HepG2 (cell line): ENCODE results near the gene BMP8B. TPM values are rescaled to one million over a fixed set of nuclear protein-coding genes. Genes with fewer than 3 reads are reported as not detected.
"Not testable (repeated sequence)": the region's sequence is repeated elsewhere in the genome, so short reads cannot be mapped to it uniquely, and the experiment has no call there.

Source experiments
- ATAC-seq: fragments of 200-7000 bp; cut with Tn5 transposase; 3 replicates; pipeline ENCODE4 v1.9.1; 2020; ENCODE audit warnings: mild to moderate bottlenecking, moderate library complexity
- BruUV-seq: library from RNA; stranded (reverse); fragments of 400-500 nt; replicated peaks from 2 replicates; lab custom pipeline; 2021; lab: Mats Ljungman, UMichigan
- CTCF ChIA-PET: fragments of 300-600 bp; formaldehyde crosslinking; extraction: SDS; loops from one replicate; lab custom pipeline; 2021; ENCODE audit warnings: low total read pairs, inconsistent platforms, low intra/inter-chr PET ratio; lab: Yijun Ruan, JAX
- POLR2A ChIA-PET: fragments of 350-600 bp; sonication (Branson Sonifier 250); formaldehyde crosslinking; loops from one replicate; lab custom pipeline; 2020; ENCODE audit warnings: antibody characterized with exemption, inconsistent platforms; lab: Yijun Ruan, JAX
- DNase-seq: peaks from one replicate; pipeline ENCODE4 v3.0.0-alpha.2; 2015; ENCODE audit warnings: low spot score
- FAIRE-seq: peaks from 3 replicates; lab custom pipeline; 2011; peaks lifted over from hg19 to GRCh38; lab: Jason Lieb, UNC
- H2AFZ ChIP-seq: one replicate; pipeline ENCODE4 v1.6.1; 2011; ENCODE audit warnings: low read length, inconsistent platforms
- H3K27ac ChIP-seq: fragments of 300-600 bp; 3 replicates; pipeline ENCODE4 v1.8.0; 2011; ENCODE audit warnings: mixed run types, mild to moderate bottlenecking, mixed read lengths, low read length, inconsistent platforms; ENCODE audit not compliant: insufficient read depth; ENCODE audit errors: extremely low read length
- H3K27me3 ChIP-seq, 2 experiments: fragments of 200-600 bp in 1 of 2; 2 replicates in 1 of 2; 3 replicates in 1 of 2; pipeline versions ENCODE4 v1.6.0 to v1.8.0; 2011; ENCODE audit warnings: low read length in 2 of 2, mild to moderate bottlenecking in 2 of 2, moderate library complexity in 2 of 2, inconsistent platforms in 1 of 2; ENCODE audit not compliant: insufficient read depth in 2 of 2, control insufficient read depth in 1 of 2
- H3K36me3 ChIP-seq, 2 experiments: fragments of 200-600 bp in 1 of 2; replicated peaks in 1 of 2; 2 replicates in 1 of 2; 3 replicates in 1 of 2; pipeline versions ENCODE4 v1.5.1 to v1.8.0; 2011; ENCODE audit warnings: low read length in 2 of 2, inconsistent platforms in 1 of 2; ENCODE audit not compliant: insufficient read depth in 2 of 2, control insufficient read depth in 1 of 2
- H3K4me1 ChIP-seq: 2 replicates; pipeline ENCODE4 v1.5.1; 2012; ENCODE audit warnings: low read length, inconsistent platforms; ENCODE audit not compliant: insufficient read depth
- H3K4me2 ChIP-seq: 2 replicates; pipeline ENCODE4 v1.6.0; 2011; ENCODE audit warnings: low read depth, low read length, inconsistent platforms
- H3K4me3 ChIP-seq, 3 experiments: fragments of 200-600 bp in 1 of 3; sonication (generic), shearing (Covaris generic) in 1 of 3; replicated peaks in 1 of 3; 2 replicates each; pipeline ENCODE4 v1.5.1; 2011 to 2016; ENCODE audit warnings: low read length in 3 of 3, inconsistent platforms in 2 of 3, low read depth in 2 of 3, mild to moderate bottlenecking in 2 of 3, control low read depth in 1 of 3, mixed read lengths in 1 of 3; ENCODE audit not compliant: insufficient read depth in 1 of 3
- H3K79me2 ChIP-seq: one replicate; pipeline ENCODE4 v1.6.1; 2011; ENCODE audit warnings: low read length, inconsistent platforms; ENCODE audit not compliant: insufficient read depth
- H3K9ac ChIP-seq: 2 replicates; pipeline ENCODE4 v1.6.0; 2011; ENCODE audit warnings: mild to moderate bottlenecking, low read depth, low read length, inconsistent platforms; ENCODE audit not compliant: insufficient read depth
- H3K9me3 ChIP-seq: 2 replicates; pipeline ENCODE4 v1.5.1; 2012; ENCODE audit warnings: mild to moderate bottlenecking, low read length
- H4K20me1 ChIP-seq: 2 replicates; pipeline ENCODE4 v1.6.0; 2011; ENCODE audit warnings: inconsistent platforms, mild to moderate bottlenecking, low read length, moderate library complexity; ENCODE audit not compliant: insufficient read depth
- NR0B2 ChIP-seq: sonication (generic); formaldehyde crosslinking; IDR thresholded peaks from 2 replicates; pipeline ENCODE4 v1.4.0; 2020; ENCODE audit warnings: mild to moderate bottlenecking, missing genetic modification reagents
- ZNF136 ChIP-seq: sonication (generic); formaldehyde crosslinking; IDR thresholded peaks from 2 replicates; pipeline ENCODE4 v1.8.1; 2022; ENCODE audit warnings: low read depth, mild to moderate bottlenecking, moderate library complexity, missing genetic modification reagents
- ZNF567 ChIP-seq: sonication (generic); formaldehyde crosslinking; IDR thresholded peaks from 2 replicates; pipeline ENCODE4 v1.8.1; 2023; ENCODE audit warnings: mild to moderate bottlenecking, missing genetic modification reagents, borderline replicate concordance
- ZNF773 ChIP-seq: sonication (generic); formaldehyde crosslinking; IDR thresholded peaks from 2 replicates; pipeline ENCODE4 v1.4.0; 2020; ENCODE audit warnings: missing genetic modification reagents, borderline replicate concordance
- ZSCAN5A ChIP-seq: sonication (generic); formaldehyde crosslinking; IDR thresholded peaks from 2 replicates; pipeline ENCODE4 v1.8.0; 2022; ENCODE audit warnings: mild to moderate bottlenecking, missing genetic modification reagents, borderline replicate concordance
- WGBS: methylation state at CpG from one replicate; pipeline ENCODE4 v1.1.6; 2017; ENCODE audit warnings: low lambda C conversion rate; 5-methylcytosine and 5-hydroxymethylcytosine counted together
- in situ Hi-C: cut with HindIII; loops from 2 replicates; pipeline ENCODE4 v1.10.0; 2017; ENCODE audit warnings: low pct_unique_long_range_greater_than_20kb; ENCODE audit not compliant: extremely low pct_ligation_motif_present
- intact Hi-C: fragments of 100-400 bp; cut with micrococcal nuclease; formaldehyde crosslinking; loops from one replicate; pipeline ENCODE4 v1.10.0; 2022; ENCODE audit not compliant: unreplicated experiment
- polyA plus RNA-seq, 8 experiments: library from polyadenylated mRNA; depleted of rRNA in 3 of 8; stranded (reverse) in 7 of 8; unstranded in 1 of 8; fragments of >200 nt; fragmentation: Illumina TruSeq in 4 of 8; extraction: Trizol in 4 of 8; gene quantifications; 2 replicates each; pipeline versions ENCODE4 v1.2.1 to v1.2.3, GENCODE V29; 2011 to 2016; ENCODE audit warnings: low read depth in 4 of 8, missing spikeins in 1 of 8, mixed read lengths in 1 of 8; ENCODE audit not compliant: insufficient read depth in 1 of 8
- total RNA-seq, 5 experiments: library from RNA; depleted of rRNA; stranded (reverse); fragments of >200 nt; fragmentation: Illumina TruSeq; extraction: Trizol; gene quantifications; 2 replicates each; pipeline ENCODE4 v1.2.3, GENCODE V29; 2016; ENCODE audit warnings: low read depth in 1 of 5
- TF ChIP-seq, protein P1 (sequence below): sonication (generic); formaldehyde crosslinking; IDR thresholded peaks from 2 replicates; pipeline ENCODE4 v1.9.0; 2021; ENCODE audit warnings: missing genetic modification reagents, borderline replicate concordance

The BMP8B gene
- total and polyA plus RNA-seq, 2 of the 13 experiments (the other 11 are each of a cell fraction or from before 2014, with no cell fraction given): 0.29 to 0.41 TPM

GRCh38 chr1:39788426-39788757 lies 273 bp downstream of the BMP8B start (continued):
- TF ChIP-seq ZNF773 (CRISPR knock-in tag): no peak
- TF ChIP-seq, protein P1, sequence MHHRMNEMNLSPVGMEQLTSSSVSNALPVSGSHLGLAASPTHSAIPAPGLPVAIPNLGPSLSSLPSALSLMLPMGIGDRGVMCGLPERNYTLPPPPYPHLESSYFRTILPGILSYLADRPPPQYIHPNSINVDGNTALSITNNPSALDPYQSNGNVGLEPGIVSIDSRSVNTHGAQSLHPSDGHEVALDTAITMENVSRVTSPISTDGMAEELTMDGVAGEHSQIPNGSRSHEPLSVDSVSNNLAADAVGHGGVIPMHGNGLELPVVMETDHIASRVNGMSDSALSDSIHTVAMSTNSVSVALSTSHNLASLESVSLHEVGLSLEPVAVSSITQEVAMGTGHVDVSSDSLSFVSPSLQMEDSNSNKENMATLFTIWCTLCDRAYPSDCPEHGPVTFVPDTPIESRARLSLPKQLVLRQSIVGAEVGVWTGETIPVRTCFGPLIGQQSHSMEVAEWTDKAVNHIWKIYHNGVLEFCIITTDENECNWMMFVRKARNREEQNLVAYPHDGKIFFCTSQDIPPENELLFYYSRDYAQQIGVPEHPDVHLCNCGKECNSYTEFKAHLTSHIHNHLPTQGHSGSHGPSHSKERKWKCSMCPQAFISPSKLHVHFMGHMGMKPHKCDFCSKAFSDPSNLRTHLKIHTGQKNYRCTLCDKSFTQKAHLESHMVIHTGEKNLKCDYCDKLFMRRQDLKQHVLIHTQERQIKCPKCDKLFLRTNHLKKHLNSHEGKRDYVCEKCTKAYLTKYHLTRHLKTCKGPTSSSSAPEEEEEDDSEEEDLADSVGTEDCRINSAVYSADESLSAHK (CRISPR knock-in tag): no peak
- no peak for TF ChIP-seq ZNF567 (CRISPR knock-in tag)
- TF ChIP-seq ZSCAN5A (CRISPR knock-in tag): no peak
- TF ChIP-seq ZNF136 (CRISPR knock-in tag): no peak
- TF ChIP-seq NR0B2 (CRISPR knock-in tag): no peak

DNA sequence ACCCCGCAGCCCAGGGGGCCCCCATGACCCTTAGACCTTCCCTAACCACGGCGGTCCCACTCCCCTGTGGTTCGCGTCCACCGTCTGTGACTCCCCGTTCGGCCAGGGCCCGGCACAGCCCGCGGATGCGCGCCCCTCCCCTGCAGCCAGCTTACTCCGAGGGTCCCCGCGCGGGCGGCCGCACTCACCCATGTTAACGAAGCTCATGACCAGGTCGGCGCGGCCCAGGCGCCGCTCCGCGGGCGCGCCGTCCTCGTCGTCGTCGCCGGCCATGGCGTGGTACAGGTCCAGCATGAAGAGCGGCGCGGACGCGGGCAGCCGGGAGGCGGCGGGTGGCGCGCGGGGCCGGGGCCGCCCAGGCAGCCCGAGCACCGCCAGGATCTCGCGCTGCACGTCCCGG lies 701 bp downstream of the BMP8B start:
- H3K27me3 ChIP-seq: peaks cover 0 to 15% of the 10 kb centered on the region in 2 experiments; a peak in 3 of 5 replicates
- H3K4me2 ChIP-seq, H3K79me2 ChIP-seq, H4K20me1 ChIP-seq, BruUV-seq, H3K36me3 ChIP-seq, H3K9ac ChIP-seq, H3K4me3 ChIP-seq, H3K9me3 ChIP-seq, H3K27ac ChIP-seq, DNase-seq, ATAC-seq, in situ Hi-C loops, intact Hi-C loops, H2AFZ ChIP-seq, CTCF ChIA-PET, FAIRE-seq, H3K4me1 ChIP-seq: not testable (repeated sequence)
- POLR2A ChIA-PET: interaction anchor here (1.1 kb wide), 1 partner anchor 49 kb away, joined by 4 read pairs; the partner anchor contains the start of gene PPIE
- WGBS: 46% methylated on average over 14 of the region's 55 CpGs
